CD4-positive, alpha-beta T cell treated with Interleukin-6 for 4 hours (primary cell): Measurements from ENCODE around the gene PET100.

Source experiments
- DNase-seq: peaks from one replicate; pipeline ENCODE4 v3.0.0-alpha.2; 2020; ENCODE audit warnings: mixed read lengths

The PET100 gene

DNA sequence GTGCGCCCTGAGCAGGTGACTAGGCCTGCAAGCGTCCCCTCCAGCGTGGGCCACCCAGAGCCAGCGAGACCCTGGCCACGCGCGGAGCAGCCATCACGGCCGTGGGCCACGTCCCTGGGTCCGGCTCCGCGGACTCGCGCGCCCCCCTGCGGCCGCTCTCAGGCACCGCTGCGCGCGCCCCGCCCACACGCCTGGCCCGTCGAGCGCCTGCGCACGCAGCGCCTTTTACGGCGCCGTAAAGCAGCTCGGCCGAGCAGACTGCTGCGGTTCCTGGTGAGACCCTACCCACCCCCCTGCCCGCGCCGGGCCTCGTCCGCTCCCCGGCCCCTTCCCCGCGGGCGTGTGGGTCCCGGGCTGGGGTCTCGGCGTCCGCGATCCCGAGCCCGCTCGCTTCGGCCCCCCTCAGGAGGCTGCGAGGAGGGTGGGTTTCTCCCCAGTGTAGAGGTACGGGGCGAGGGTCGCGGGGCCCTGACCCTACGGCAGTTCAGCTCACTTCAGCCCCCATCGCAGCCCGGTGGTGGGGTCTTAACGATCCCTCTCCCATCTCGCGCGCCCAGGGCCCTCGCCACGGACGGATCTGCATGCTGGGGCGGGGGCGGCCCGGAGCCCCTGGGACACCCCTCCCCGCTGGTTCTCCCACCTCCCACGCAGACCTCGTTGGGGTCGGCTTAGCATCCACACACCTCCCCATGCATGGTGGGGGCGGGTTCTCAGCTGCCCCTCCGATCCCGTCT is 51.2 kb downstream of the PET100 start, which contains the start of gene TRAPPC5:
TSS of gene TRAPPC5 (plus strand) at position 228 of the 734 bp plus-strand sequence. CDS start 1,421 bp downstream, outside the sequence.
- DNase-seq: peak; percentile 88
